HS-27A (cell line): ENCODE data around the gene CNGA3.
"Not testable (repeated sequence)": the region's sequence is repeated elsewhere in the genome, so short reads cannot be mapped to it uniquely, and the experiment has no call there.

Experiments
- DNase-seq: peaks from one replicate; pipeline ENCODE4 v3.0.0-alpha.2; 2012; ENCODE audit warnings: low read depth, missing footprints

CNGA3 gene

GRCh38 chr2:98399140-98399539 is 52.9 kb downstream of the CNGA3 start:
- DNase-seq = no peak

DNA sequence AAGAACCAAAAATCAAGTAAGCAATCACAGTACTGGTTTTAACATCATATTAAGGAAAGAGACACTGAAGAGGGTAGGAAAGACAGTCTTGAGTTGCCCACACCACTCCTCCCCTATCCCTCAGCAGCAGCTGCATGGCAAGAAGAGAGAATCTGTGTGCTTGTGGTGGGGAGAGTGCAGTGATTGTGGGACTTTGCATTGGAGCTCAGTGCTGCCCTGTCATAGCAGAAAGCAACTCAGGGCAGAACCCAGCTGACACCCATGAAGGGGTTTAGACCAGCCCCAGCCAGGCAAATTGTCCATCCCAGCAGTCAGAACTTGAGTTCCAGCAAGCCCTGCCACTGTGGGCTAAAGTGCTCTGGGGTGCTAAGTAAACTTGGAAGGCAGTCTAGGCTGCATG is 57.6 kb downstream of the CNGA3 start:
- no peak for DNase-seq

GRCh38 chr2:98404556-98405250 is 58.4 kb downstream of the CNGA3 start:
- no peak for DNase-seq

GRCh38 chr2:98405301-98405700 is 59.0 kb downstream of the CNGA3 start:
- no peak for DNase-seq

DNA sequence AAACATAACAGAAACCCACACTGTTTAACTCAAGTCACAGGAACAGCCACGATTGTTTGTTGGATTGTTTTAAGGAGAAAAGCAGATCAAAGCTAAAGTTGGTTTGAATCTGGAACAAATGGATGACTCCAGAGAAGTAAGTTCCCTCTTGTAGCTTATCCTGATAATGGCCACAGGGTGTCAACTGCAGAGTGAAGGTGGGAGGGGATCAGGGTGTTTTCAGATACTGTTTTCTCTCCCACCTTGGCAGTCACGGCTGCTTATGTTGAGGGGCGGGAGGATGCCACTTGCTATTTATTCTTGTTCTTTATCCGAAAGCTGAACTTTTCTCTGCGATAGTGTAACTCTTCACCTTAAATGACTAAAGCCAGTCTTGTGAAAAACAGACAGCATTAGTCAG is 61.9 kb downstream of the CNGA3 start:
- no peak for DNase-seq

DNA sequence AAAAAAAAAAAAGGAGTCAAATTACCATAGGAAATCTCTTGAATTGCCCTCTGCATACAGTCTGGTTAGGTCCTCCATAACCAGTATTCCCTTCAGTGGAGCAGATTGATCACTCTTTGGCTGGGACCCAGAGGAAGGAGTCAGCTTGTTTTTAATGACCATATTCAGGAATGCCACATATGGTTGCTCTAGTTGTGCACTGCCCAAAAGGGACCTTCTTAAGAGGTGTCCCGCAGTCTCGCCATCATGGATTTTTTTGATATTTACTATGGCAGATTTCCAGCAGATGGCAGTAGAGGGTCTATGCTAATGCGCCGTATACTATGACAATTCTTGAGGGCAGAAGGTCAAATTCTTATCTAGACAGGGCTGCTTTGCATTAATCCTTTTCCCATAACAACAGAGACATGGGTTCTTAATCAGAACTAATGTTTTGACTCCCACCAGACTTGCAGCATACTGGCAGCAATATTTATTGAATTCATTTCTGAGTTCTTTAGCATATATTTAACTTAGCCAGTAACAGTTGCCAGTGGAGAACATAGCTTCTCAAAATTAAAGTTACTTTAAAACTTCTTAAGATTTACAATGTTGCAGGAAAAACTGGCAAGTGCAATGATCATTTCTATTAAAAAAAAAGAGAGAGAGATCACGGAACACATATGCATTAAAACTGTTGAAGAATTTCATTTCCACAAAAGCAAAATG is 66.6 kb downstream of the CNGA3 start:
- DNase-seq = peak; percentile 66

DNA sequence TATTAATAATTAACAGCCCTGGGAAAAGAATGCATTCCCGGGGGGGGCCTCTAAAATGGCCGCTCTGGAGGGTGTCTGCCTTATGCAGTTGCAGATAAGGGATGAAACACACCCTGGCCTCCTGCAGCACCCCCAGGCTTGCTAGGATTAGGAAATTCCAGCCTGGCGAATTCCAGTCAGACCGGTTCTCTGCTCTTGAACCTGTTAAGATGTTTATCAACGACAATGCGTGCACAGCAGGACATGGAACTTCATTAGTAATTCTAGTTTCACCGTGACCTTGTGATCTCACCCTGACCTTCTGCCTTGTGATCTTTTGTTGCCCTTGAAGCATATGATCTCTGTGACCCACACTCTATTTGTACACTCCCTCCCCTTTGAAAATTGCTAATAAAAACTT is 68.0 kb downstream of the CNGA3 start:
- not testable (repeated sequence) for DNase-seq

GRCh38 chr2:98415719-98416248 is 69.5 kb downstream of the CNGA3 start:
- DNase-seq = not testable (repeated sequence)

DNA sequence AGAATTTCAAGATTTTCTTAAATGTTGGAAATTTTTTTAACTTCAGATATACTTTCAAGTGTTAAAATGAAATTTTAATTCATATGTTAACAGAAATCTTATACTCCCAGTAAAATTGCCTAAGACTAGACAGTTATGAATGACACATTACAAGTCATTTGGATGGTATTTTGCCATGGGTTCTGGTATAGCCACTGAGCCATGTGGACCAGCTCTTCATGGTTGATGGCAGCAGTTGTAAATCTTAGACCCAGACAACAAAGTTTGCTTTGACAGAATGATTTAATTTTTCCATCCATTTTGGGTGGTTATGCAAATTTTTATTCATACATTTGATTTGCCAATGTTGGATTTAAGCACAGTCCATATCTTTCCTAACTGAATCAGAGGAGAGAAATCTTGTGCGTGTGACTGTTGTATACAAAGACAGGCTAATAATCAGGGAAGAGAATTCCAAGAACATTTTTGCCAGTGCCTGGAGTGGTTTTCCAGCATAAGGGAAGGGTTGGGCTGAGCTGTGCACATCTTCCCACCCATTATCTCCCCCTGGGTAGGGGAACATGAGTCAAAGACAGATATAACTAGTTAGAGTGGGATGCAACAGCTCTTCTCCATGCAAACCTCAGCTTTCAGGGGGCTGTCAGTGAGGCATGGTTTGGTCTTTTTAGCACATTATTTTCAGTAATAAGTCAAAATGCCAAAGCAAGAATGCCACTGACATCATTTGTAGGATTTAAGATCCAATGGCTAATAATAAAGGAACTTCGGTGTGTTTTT is 70.3 kb downstream of the CNGA3 start:
- DNase-seq = no peak

DNA sequence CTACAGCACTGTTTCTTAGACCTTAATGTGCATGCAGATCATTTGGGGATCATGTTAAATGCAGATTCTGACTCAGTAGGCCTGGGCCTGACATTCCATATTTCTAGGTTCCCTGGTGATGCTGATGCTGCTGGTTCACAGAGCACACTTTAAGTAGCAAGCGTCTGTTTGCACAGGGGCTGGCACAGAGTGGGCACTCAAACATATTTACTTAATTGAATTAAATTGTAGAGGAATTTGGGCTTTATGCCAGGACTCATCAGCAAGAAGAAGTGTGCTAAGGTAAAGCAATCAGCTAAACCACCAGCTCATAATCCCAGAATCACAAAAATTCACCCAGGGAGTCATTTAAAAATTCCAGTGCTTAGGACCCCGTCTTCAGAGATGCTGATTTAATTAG is 73.3 kb downstream of the CNGA3 start:
- DNase-seq = no peak

DNA sequence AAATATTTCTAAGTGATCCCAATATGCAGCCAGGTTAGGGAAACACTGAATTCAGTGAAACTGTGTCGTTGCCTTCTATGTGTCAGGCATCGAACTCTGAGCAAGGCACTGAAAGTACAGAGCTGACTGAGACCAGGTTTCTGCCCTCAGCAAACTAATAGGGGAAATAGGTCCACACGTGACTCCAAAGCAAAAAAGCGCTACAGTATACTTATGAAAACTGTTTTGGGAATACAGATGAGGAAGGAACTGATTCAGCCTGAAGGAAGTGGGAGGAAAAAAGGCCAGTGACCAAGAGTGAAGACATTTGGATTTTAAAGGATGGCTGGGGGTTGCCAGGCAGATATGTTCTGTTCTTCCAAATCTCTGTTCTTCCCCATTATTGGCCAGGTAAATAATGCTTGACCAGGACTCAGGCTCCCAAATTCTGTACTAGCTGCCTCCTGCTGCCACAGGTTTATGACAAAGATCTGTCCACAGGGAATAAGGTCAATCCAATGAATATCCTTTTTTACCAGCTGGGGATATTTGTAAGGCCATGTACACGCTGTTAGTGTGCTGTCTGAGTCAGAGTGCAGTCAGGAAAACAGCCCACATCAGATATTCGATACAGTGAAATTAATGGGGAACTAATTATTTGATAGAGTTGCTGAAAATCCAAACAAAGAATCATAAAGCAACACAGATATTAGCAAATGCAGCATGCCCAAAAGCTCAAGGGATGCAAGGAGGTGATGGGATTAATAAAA is 73.9 kb downstream of the CNGA3 start:
- no peak for DNase-seq

DNA sequence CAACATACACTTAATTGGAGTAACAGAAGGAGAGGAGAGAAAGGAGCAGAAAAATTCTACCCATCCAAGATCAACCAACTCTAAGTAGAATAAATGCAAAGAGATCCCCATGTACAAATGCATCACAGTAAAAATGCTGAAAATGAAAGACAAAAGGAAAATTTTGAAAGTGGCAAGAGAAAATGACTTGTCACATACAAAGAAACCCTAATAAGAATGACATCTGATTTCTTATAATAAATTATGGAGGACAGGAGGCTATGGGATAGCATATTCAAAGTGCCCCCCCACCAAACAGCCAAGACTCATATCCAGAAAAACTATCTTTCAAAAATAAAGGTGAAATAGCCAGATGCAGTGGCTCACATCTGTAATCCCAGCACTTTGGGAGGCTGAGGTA is 76.2 kb downstream of the CNGA3 start:
- no peak for DNase-seq

DNA sequence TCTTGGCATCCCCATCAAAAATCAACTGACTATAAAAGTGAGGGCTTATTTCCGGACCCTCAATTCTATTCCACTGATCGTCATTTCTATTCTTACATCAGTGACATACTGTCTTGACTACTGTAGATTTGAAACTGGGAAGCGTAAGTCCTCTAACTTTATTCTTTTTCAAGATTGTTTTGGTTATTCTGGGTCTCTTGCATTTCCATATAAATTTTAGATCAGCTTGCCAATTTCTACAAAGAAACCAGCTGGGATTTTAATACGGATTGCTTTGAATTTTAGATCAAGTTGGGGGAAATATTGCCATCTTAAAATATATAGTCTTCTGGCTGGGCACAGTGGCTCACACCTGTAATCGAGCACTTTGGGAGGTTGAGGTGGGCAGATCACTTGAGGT is 80.5 kb downstream of the CNGA3 start:
- no peak for DNase-seq

- DNase-seq = no peak
Observed at GRCh38 chr2:98432145-98432544, 85.9 kb downstream of the CNGA3 start.

DNA sequence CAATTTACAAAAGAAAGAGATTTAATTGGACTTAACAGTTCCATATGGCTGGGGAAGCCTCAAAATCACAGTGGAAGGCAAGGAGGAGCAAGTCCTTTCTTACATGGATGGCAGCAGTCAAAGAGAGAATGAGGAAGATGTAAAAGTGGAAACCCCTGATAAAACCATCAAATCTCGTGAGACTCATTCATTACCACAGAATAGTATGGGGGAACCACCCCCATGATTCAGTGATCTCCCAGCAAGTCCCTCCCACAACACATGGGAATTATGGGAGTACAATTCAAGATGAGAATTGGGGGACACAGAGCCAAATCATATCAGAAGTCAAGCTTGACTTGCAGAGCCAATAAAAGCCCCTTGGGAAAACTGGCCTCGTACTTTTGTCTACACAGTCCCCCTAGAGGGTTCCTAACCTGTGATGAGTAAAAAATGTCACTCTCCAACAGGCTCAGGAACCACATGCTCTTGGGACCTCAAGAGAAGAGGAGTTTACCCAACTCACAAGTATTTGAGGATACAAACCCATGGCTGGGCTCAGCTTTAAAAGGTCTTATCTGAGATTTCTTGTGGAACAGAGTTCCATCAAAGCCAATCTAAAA is 87.2 kb downstream of the CNGA3 start:
- no peak for DNase-seq

GRCh38 chr2:98434492-98434891 is 88.2 kb downstream of the CNGA3 start:
- no peak for DNase-seq

GRCh38 chr2:98435670-98436069 is 89.4 kb downstream of the CNGA3 start:
- DNase-seq = not testable (repeated sequence)

DNA sequence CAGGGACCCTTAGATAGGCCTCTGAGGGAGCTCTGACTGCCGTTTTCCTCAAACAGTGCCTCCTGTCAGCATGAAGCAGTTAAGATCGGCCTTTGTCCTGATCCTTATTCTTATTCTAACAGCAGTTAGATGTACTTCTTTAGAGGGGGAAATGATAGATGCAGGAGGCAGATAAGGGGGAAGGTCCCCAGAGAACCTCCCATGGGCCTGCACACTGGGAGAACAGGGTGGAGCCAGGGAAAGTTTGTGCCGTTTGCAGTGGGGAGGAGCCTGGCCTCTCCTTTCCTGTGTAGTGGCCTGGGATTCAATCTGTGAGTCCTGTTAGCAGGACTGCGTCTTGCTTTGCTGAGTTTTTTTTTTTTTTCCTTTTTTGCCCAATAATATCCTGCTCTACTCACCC is 90.5 kb downstream of the CNGA3 start:
- DNase-seq = no peak

GRCh38 chr2:98438190-98439133 is 92.2 kb downstream of the CNGA3 start:
- no peak for DNase-seq

- no peak for DNase-seq
Observed at GRCh38 chr2:98441706-98442450, 95.6 kb downstream of the CNGA3 start.
